HG02623 (cell line): ENCODE data around the gene CLIC5.

ENCODE experiments used
- ATAC-seq: cut with Tn5 transposase; IDR thresholded peaks from one replicate; pipeline ENCODE4 v1.9.1; 2021; ENCODE audit warnings: moderate library complexity; ENCODE audit not compliant: unreplicated experiment

The CLIC5 gene

DNA sequence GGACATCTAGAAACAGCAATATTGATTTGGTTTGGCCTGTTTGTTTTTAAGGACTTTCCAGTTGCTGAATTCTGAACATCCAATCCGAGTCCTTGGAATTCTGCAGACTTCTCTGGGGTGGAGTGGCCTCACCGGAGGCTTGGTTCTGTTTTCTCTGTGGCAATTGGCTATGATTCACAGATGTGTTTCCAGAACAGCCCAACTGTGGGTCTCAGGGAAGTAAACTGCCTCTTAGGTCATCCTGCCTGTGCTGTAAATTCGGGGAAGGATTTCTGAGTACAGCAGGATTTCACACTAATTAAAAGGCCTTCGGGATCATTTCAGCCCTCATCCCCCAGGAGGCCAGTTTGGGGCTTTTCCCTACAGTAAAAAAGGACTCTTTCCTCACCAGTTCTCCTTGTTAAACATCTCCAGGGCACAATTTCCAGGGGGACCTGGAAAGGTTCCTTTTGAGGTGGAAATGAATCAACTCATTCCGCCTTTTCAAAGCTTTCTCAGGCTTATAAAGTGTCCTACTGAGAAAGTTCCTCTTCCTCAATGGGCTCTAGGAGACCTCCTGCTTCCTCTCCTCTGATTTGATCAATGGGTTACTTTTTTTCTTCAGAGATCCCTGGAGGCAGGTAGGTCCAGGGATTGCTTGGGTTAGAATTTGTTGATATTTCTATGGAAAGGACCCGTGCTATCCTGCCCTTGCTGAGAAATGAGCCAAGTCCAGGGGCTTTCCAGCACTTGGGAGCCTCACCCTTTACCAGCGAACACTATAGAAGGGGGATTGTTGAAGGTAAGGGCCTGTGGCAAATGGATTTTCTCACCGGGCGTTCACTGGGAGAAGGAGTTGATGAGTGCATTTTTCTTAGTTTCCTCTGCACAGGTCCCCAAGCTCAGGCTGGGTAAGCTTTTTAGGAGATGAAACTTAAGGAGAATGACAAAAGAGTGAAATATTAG, 114.6 kb downstream of the CLIC5 start:
- no peak for ATAC-seq

DNA sequence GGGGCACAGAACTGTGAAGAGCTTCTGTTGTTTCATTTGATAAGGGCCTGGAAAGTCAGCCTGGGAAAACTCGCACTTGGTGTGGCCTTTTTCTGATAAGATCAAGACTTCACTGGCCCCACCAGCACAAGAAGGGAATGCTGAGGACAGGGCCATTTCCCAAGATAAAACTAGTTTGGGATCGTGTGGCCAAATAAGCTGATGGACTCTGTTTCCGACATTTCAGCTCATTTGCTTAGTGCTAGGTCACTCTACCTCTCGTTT, 116.0 kb downstream of the CLIC5 start:
- ATAC-seq = no peak

DNA sequence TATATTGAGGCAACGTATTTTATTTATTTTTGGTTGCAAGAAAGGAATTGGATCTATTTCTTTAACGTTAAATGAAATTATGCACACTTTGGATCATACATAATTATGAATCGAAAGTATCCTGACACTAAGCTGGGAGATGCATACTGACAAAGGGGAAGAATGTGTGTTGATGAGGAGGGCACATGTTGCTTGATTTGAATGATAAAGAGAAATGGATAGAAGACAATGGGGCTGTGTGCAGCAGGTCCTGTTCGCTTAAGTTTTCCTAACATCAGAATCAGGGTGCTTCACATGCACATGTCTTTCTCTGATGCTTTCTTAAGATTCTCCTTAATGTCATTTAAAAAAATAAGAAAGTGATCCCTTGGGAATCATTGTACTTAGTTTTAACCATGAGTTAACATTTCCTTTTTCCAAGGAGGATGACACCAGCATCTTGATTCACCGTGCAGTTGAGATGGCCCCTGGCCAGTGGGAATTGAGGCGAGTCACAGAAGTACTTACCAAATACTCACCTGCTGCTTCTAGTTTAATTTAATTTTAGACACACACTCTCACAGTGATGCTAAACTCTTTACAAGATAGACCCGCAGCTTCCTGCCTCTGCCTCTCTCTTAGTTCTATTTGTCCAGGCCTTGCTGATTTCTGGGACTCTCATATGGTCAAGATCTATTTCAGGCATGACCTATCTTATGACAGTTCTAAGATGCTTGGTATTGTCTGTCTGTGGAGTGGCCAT, 116.5 kb downstream of the CLIC5 start:
- no peak for ATAC-seq

DNA sequence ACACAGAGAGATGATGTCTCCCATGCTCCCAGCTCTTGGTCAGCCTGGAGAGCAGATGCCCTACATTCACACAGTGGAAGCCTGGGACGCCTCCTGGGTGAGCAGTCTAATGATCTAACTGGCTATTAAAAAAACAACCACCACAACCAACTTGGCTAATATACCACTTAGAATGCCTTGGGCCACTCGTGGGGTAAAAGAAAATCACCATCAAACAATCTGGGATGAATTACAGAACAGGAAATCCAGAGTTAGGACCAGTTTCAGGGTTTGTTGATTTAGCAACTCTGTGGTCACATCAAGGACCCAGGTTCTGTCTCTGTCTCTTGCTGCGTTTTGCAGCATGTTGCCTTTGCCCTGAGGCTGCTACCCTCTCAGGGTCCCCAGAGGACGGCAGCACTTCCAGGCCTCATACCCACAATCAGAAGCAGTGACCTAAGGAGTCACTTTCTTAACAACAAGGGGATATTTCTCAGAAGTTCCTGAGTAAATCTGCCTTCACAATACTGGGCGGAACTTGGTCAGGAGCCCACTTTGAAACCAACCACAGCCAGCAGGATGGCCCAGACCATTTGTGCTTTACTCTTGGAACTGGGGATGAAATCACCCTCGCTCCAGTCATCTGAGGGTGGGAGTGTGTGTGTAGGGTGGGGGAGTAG, 118.7 kb downstream of the CLIC5 start:
- ATAC-seq = no peak

DNA sequence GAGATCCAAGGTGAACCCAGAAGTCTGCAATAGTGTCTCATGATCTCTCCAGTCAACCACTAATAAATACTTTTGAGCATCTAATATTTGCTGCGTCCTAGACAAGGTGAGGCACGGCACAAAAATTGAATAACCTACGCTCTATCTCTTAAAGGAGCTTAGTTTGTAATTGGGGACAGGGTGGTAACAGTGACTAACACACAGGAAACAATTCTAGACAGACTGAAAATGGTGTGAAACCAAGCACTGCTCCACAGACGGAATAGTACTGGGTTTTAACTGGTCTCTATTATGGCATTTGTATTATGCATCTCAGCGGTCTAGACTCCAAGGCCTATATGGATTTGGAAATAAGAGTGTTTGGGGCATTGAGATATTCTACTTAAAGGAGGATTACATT, 120.1 kb downstream of the CLIC5 start:
- no peak for ATAC-seq

DNA sequence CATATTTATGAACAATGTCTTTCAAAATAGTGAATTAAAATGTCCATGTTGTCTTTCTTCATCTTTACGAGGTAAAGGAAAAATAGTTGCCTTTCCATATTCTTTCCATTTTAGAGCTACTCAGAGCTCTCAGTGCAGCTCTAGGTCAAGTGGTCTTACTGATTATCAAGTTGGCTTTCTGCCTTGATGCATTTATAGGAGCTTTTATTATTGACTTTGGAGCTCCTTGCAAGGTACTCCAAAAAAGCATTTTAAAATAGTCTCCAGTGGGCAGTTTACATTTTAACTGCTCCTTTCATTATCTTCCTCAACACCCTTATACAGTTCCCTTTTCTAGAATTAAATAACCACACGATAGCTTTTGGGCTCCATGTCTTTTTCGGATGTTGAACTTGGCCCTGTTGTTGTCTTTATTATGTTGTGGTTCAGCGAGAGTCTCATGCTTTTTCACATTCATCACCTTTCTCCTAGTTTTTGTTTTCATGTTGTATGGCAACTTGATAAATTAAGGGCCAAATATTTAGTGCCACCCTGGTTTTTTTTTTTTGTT, 122.9 kb downstream of the CLIC5 start:
- ATAC-seq = no peak

DNA sequence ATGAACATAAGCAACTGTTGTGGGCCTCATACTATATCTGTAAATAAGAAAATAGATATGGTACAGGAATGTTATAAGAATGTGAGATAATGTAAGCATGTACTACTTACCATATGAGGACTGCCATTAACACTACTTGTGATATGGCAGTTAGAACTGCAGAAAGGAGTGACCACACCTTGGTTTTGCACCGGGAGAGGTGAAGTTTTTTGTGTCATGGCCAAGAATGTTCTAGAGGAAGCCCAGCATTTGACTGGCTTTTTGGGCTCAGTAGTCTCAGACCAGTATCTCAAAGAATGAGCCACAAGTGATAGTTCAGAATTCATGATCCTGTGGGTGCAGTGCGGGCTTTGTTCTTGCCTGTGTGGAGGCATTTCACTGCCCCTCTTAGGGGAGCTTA, 123.5 kb downstream of the CLIC5 start:
- ATAC-seq = no peak

DNA sequence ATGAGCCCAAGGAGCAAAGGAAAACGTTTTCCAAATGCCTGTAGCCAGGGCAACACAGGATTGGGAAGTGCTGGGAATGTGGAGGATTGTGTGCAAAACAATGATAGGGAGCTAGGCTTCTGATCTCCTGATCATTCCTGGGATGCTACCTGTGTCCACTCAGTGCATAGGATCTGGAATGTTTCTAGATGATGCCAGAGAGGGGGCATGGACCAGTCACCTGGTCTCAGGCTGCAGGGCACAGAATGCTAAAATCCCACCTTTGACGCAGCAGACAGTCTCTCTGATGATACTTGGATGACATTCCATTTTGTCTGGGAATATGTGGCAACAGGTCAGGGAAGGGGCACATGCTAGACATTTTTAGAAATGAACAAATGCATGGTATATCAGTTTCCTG, 128.9 kb downstream of the CLIC5 start:
- no peak for ATAC-seq

DNA sequence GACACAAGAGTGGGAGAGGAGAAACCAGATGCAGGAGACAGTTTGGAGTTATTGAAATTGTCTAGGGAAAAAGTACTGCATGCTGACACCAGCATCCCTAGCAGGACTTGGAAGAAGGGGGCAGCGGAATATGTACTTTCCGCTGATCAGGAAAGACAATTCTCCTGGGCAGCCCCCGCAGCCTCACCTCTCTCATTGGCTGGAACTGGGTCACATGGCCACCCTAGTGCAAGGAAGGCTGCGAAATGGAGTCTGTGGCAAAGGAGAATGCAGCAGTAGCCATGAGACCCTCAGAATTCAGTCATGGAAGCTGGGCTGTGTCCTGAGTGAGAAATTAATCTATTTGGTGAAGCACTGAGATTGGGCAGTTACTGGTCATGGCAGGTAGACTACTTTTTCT, 131.3 kb downstream of the CLIC5 start:
- ATAC-seq = no peak

DNA sequence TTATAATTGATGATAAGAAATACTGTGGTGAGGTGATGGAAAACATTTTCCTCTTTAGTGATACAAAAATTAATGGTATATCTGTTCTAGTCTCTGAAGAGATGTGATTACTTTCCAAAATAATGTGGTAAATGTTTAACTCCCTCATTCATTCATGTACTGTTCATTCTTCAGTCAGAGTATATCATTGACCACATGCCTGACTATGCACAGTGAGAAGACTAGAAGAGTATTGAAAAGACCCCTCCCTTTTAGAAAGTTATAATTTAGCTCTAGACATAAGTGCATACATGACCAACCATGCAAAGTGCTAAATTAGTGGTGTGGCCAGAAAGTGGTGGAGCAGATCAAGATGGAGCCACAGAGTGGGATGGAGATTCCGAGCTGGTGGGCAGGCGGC, 133.0 kb downstream of the CLIC5 start:
- ATAC-seq = no peak

DNA sequence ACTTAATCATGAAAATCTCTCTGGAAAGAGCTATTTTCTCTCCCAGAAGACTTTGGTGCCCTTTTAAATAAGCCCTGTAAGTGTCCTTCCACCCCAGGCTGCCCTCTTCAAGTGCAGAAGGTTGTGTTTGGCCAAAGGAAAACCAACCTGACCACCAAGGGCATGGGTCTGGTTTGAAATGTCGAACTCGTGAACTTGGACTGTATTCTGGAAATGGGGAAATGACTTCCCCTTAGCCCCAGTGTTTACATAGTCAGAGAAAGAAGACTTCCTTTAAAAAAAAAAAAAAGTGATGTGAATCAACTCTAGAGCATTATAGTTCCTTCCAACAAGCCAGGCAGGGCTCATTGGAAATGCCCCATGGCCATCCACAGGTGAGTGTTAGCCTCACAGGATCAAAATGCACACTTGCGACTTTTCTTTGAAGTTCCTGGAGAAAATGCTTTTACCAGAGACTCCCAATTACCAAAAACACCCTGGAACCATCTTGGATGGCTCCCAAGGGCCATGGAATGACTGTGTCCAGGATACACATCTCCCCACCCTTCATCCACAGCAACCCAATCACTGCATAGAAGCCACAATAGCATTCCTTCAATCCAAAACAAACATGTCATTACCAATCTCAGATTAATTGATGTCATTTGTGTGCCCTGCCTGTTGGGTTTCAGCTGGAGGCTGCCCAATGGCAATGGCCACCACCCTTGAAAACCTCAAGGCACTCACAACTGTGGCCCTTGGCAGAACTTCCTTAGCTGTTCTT, 133.8 kb downstream of the CLIC5 start:
- no peak for ATAC-seq

DNA sequence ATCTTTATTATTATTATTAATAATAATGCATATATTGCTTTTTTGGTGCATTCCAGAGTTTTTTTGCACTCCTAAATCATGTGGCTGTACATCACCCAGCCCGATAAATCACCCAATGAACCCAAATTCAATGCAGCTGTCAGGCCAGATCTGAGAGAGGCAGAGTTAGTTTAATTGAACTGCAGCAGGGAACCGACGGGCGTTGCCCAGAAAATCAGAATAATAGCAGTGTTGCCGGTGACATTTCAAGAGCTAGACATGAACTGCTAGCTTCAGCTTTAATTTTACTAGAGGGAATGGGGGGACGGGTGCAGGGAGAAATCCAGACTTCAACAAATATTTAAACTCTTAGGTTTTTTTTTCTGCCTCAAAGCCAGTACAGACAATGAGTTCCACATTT, 135.0 kb downstream of the CLIC5 start:
- no peak for ATAC-seq

DNA sequence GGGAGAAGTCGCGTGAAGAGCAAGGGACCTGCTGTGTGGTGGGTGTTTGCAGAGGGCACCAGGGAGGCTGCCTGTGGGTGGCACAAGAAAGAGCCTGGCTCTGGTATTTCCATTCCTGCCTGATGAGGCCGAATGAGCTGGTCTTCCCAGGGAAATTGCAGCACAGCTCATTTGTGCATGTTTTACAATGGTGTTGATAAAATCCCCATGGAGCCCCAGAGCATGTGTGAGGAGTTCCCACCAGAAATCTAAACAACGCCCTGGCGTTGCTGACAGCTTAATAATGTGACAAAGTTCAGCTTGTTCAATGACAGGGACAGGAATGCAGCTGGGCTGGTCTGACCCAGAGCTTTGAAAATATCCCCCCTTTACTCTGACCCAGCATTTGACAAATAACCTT, 135.5 kb downstream of the CLIC5 start:
- no peak for ATAC-seq

DNA sequence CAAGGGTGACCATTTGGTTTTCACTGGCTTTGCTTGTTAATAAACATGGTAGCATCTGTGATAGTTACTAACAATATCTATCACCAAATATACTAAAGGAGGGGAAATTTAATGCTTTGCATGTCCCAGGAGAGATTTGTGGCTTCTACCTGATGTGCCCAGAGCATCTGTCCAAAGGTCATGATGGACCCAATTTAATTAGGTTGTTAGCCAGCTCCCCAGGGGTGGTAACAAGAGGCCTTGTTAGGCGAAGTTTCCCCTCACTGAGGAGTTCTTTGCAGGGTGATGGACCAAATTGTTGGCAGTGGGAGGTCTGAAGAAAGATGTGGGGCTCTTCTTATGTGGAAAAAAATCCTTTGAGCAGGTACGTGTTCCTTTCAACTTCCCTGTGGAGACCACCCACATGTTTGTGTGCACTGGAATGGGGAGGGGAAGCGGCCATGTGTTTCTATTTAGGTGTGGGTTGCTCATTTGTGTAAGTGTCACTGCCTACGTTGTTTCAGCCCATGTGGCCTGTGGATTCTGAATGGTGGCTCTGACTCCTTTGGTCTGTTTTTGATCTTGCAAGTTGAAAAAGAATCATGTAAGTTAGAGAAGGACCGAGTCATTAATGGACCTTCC, 137.6 kb downstream of the CLIC5 start:
- no peak for ATAC-seq

DNA sequence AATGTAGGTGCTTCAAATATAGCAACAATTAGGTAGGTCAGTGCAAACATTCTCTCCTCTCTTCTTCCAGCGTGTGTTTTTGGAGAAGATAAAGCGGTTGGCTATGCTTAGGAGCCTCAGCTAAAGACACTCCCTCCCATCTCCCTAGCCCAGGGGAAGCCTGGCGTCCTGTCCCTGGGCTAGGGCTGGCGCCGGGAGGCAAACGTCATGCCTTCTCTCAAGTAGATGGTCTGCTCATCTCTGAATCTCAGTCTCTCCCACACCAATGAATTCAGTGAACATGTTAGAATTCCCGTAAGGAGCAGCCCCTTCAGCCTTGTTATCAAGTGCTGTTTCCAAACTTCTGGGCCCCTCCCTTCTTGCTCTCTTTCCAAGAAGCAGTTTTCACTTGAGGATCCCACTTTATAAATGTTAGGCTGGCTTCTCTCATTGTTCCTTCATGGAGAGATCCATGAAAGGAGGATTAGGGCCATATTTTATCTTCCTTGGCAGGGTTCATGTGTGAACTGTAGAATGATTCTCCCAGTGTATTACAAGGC, 142.8 kb downstream of the CLIC5 start:
- ATAC-seq = no peak

DNA sequence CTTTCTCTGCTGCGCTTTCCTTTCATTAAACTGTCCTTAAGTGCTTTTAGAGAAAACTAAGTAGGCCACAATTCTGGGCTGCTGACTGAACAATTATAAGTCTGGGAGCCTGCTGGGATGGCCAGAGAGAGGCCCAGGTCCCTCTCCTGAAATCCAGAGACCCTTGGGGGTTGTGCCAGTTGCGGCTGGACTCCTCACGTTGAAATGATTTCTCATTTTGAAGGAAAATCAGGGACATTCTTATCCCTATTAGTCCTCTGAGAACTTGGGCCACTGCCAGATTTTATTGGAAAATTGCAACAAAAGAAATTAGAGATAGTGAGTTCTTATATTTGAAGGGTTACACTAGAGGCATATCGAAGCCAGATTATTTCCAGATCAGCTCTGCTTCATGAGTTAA, 145.1 kb downstream of the CLIC5 start:
- no peak for ATAC-seq

DNA sequence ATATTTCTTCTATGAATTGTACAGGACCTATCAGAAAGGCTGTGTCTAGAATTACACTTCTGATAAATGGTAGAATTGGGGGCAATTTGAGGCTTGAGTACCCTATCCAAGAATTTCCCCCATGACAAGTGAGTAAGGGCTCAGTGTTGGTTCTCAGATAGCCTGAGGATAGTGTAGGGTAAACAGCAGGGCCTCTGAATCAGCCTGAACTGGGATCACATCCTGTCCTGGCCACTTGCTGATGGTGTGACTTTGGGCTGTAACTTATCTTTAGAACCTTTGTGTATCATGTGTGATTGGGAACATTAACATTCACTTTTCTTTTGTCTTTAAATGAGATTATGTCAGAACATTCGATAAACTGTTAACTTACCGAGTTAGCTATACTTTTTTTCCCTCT, 151.0 kb downstream of the CLIC5 start:
- ATAC-seq = no peak

DNA sequence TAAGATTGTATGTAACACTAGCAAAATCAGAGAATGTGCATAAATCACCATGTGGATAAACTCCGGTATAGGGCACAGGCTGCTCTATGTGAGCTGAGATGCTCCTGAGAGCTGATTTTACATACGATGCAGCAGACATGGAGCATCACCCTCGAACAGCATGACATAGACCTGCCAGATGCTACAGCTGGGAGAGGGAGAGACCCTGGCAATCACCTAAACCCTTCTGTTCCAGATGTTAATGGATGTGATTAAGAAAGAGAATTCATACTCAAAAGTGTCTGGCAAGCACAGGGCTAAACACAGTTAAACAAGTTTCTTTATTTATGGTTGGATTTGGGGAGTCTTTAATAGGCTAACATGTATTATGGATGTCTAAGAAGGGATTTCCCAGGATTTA, 157.0 kb downstream of the CLIC5 start:
- no peak for ATAC-seq

DNA sequence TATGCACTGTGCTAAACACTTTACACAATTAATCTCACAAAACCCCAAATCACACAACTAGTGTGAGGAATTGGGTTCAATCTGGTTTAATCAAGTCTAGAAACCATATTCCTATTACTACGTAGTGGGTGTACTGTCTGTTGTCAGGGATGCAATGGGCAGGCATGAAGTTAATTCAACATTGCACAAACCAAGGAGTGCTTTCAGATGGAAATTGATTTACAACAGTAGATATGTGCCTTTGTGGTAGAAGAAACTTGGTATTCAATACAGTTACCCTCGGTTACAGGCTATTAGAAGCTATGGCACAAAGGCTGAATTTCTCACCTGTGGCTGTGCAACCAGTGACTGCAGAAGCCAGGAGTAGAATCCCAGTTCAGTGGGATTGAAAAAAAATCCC, 157.8 kb downstream of the CLIC5 start:
- ATAC-seq = no peak

DNA sequence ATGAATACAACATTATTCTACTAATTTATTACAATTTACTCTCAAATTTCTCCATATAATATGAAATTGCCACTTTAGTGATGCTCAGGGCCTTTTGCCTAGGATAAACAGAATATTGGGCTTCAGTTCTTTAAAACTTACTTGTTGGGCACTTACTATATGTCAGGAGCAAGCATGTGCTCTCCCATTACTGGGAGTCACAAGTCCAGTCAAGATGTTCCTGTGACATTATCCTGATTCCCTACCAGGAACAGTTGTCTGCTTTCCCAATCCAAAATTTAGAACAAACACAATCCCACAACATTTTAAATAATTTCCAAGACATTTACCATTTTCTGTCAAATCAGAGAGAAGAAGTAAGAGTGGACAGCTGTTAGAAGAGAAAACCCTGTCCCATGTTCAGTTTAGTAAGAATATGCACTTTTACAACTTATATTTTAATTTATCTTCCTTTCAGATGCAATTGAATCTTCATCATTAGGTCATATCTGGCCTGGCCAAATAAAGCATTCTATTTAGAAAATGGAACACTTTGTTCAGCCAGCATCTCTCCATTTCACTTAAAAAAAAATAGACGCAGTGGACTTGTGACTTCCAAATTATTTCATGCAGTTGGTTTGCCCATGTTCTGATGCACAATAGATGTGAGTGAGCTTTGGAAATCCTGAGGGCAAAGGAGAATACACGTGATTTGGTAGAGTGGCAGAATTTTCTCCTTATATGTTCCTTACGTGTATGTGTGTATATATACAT, 159.8 kb downstream of the CLIC5 start:
- ATAC-seq = no peak
